Stimulated activated CD8-positive, alpha-beta memory T cell treated with anti-CD3 and anti-CD28 coated beads, Interleukin-15, amount 100 ng/mL, for 24 hours (primary cell): Measurements from ENCODE around the gene SDK1.
"Not testable (repeated sequence)": the region's sequence is repeated elsewhere in the genome, so short reads cannot be mapped to it uniquely, and the experiment has no call there.

Source experiments
- DNase-seq: peaks from one replicate; pipeline ENCODE4 v3.0.0-alpha.2; 2020; ENCODE audit warnings: low read depth

The SDK1 gene

DNA sequence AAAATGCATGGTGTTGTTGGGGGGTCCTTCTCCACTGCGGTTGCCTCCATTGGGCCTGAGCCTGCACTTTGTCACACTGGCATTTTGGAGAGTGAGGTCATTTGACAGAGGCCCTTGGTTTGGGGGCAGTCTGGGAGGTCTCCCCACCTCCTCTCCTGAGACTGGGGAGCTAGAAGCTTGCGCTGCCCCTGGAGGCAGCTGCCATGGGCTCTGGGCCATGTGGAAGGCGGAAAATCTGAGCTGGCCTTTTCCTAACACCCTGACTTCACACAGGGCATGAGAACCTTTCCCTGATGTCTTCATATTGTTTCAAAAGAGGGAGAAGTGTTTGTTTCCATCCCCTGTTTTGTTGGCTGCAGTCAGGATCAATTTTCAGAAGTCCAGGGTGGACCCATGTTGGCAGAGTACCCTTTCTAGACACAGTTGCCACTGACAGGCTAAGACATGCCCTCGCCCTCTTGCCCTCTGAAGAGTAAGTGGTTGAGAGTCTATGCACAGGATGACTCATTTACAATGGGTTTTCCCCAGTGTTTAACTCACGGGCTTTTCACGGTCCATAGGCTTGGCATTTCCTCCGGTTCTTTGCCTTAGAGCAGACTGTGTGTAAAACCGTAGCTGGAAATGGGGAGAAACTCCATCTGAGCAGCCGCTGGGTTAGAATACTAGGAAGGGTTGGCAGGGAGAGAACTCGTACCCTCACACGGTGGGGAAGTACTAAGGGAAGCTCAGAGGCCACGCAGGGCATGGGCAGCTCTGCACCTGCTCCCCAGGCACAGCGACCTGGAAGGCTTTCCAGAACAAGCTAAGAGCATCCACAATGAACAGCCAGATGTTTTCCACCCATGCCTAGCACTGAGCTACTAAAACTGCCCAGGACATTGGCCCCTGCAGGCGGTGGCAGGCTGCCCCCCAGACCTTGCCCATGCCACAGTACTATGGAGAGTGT, 655.0 kb downstream of the SDK1 start:
- DNase-seq: no peak

DNA sequence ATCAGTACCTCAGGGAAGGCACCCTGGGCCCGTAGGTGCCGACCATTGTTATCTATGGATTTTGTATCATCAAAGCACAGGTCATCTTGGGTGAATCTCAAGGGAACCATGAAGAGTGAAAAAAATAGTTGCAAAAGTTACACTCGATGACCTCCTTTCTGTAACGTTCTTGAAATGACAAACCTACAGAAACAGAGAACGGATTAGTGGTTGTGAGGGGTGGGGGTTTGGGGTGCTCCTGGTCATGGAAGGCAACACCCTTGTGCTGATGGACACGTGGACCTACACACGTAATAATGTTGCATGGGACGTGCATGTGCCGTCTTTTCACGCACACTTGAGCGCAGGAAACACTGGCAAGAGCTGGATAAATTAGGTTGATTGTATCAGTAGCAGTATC, 655.9 kb downstream of the SDK1 start:
- no peak for DNase-seq

DNA sequence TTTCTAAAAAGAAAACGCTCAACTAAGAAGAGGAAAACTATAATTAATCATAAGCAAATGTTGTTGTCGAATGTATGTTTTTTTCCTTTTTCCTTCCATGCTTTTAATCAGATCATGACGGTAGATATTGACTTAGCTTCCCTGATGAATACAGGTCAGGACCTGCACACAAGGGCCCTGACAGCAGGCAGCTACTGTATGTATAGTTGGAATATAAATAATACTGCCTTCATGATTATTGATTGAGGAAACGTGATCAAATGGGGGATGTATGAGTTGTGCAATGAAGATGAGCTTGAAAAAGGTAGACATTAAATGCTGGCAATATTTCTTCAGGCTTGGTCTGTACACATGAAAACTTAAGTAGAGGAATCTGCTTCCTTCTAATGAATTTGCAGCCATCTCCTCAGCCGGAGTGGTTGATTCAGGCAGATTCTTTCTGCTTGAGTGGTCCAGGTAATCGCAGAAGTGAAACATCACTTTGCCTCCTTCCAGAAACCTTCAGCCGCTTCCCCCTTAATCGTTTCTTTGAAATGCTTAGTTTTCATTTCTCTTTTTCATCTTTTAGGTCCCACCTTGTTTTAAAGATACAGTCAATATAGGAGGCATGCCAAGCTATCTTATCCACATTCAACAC, 656.5 kb downstream of the SDK1 start:
- no peak for DNase-seq

DNA sequence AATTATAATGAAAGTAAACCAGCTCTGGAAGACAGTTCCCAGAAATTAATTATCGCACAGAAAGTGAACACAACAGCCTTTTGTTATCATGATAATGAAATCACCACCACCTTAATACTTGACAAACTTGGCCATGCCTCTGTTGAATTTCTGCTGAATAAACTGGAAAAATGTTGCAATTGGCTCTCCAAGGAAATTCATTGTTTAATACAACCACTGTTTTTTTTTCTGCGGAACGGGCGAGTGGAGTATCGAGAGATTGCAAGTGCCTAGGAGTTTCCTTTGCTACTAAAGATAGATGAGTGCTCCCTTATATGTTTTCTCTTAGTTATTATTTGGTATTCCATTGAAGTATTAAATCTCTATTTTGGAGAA, 657.0 kb downstream of the SDK1 start:
- DNase-seq: no peak

DNA sequence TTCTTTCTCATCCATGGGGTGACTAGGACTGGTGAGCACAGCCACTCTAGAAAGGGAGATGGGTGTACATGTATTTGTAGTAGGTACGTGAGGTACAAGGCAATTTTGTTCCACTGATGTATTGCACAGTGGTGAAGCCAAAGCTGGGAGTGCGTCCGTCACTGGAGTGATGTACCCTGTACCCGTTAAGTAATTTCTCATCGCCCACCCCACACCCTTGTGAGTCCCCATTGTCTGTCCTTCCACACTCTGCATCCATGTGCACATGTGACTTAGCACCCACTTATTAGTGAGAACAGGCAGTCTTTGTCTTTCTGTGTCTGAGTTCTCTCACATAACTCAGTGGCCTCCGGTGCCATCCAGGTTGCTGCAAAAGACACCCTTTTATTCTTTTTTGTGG, 658.3 kb downstream of the SDK1 start:
- DNase-seq: no peak

GRCh38 chr7:3960050-3960763, 659.2 kb downstream of the SDK1 start:
- no peak for DNase-seq

- DNase-seq: no peak
Measured at GRCh38 chr7:3960942-3961341, 659.9 kb downstream of the SDK1 start.

DNA sequence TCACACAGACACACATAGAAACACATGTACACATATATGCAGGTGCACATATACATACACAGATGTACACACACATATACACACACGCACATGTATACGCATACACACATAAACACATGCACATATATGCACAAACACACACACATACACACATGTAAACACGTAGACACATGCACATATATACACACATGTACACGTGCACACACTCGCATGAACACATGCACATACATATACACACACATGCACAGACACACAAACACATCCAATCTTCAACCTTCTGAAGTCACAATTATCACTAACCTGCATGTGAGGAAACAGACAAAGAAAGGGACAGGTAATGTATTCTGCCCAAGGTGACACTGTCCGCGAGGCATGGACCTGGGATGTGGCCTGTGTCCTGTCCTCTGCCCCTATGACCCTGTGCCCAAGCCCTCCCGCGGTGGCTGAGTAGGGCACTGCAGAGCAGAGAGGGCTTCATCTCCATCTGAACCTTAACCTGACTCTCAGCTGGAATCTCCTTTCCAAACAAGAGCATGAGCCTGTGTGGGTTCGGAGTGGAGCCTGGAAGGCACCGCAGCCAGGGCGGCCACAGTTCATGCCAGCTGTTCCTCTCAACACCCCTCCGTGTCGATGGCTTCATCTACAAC, 660.9 kb downstream of the SDK1 start:
- DNase-seq: no peak

- not testable (repeated sequence) for DNase-seq
Measured at GRCh38 chr7:3963768-3964167, 662.7 kb downstream of the SDK1 start.

DNA sequence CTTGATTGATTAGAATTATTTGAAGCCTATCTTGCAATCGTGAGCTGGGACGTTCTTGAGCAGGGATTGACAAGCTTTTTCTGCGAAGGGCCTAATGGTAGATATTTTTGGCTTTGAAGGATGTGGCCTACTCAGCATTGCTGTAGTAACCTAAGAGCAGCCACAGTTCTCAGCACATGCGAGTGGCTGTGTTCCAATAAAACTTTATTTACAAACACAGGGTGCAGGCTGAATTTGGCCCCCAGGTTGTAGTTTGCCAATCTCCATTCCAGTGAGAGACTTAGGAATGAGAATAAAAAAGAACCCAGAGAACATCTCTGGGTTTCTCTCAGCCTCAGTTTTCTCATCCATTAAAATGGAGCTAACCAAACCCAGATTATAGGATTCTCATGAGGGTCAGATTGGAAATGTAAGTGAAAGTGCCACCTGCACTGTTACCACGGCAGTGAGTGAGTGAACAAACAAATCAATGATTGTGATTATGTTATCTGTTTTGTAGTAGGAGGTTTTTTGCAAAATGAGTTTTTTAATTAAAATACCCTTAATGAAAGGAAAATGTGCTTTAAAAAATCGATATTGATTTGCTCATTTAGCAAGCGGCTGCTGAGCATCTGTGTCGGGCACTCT, 664.0 kb downstream of the SDK1 start:
- no peak for DNase-seq

DNA sequence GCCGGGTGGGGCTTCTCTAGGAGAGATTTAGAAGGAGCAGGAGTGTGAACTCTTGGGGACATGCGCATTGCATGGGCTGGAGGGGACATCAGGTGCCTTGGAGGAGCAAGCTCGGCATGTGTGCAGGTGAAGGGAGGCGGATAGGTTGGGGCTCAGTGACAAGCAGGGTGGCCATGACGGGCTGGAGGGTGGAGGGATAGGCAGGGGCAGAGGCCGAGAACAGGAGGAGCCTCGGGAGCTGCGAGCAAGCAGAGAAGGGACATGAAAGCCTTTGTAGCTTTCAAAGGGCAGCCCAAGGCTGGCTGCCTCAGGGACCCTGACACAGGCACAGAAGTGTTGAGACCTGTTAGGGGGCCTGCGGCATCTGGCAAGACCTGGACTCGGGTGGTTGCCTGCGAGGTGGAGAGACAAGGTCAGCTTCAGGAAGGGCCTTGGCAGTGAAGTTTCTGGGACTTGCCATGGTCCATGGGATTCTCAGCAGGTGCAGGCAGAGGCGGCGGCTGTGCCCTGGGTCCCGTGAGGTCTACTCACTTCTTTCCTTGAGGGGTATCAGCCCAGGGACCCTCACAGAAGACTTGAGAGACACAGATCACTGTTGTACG, 664.8 kb downstream of the SDK1 start:
- DNase-seq: no peak

GRCh38 chr7:3968234-3968633, 667.2 kb downstream of the SDK1 start:
- DNase-seq: no peak

GRCh38 chr7:3969286-3969685, 668.2 kb downstream of the SDK1 start:
- DNase-seq: no peak

GRCh38 chr7:3971323-3971722, 670.3 kb downstream of the SDK1 start:
- DNase-seq: no peak

GRCh38 chr7:3973264-3973663, 672.2 kb downstream of the SDK1 start:
- no peak for DNase-seq

- no peak for DNase-seq
Measured at GRCh38 chr7:3974329-3974728, 673.3 kb downstream of the SDK1 start.

DNA sequence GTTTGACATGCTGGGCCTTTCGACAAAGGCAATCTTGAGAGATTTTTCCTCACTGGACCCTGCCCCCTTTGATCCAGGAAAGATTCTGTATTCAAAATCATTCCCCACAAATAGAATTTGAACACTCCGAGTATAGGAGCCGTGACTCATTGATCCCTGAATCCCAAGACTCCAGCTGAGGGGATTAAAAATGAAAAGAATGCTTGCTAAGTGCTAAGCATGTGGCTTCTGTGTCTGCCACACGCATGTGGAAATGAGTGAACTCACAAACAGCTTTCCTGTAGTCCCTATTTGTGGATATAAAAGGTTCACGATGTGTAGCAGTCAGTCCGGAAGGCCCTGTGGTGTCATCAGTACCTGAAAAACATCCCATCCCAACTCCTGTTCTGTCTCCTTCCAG, 674.3 kb downstream of the SDK1 start:
- no peak for DNase-seq

- no peak for DNase-seq
Measured at GRCh38 chr7:3977391-3977790, 676.3 kb downstream of the SDK1 start.

DNA sequence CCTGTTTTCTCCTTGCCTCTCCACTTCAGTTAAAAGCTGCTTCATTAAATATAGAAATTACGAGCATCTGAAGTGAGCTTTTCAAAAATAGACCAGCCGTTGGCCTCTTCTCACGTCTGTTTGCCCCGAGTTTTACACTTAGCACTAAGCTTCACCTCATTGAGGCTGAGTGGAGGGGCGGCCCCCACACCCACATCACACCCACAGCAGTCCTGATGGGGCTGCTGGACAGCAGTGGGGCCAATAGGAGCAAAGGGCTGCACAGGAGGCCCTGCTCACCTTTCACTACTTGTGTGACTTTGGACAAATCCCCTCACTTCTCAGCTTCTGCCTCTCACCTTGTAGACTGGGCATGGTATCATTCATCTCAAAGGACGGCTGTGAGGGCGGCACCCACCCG, 677.8 kb downstream of the SDK1 start:
- no peak for DNase-seq

DNA sequence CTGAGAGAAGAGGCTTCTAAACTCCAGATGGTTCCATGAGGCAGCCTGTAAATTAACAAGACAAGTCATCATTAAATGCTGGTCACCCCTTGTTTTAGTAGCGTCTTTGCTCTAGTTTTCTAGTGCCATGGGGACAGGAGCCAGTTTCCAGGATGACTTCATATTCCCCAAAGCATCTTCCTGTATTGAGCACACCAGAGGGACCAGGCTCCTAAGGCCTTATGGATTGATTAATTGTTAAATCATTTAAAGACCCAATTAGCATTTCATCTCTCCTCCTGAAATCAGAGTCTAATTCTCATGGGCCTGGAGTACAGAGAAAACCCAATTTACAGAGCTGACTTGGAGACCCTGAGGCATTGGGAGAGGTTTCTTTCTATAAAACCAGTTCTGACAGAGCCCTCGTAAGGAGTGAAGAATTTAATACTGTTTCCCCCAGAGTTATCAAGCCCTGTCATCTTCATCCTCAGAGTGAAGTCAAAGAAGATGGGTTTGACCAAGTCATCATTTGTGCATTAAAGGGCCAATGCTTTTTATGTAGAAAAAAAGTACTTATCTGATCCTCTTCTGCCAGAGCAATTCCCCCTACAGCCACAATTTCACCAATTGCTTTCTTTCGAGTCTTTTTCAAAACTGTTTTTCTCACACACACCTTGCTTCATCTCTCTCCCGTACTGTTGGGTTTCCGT, 678.7 kb downstream of the SDK1 start:
- no peak for DNase-seq

- no peak for DNase-seq
Measured at GRCh38 chr7:3980300-3980643, 679.2 kb downstream of the SDK1 start.
